ENCODE results near the gene MDM4.

Gene MDM4

DNA sequence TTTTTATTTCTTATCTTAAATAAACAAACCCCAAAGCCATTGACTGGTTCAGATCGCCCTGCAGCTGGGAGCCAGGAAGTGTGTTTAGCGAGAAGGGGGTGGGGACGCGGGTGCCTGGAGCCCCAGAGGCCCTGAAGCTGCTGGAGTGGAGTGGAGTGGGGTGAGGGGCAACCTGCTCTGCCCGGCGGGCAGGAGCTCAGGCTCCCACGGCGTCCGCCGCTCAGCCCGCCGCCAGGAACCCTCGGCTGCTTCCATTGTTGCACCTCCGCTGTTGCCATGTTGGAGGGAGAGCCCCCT, 22.3 kb upstream of the MDM4 start:
- peak overlapping the region; percentile 90 for H3K9ac ChIP-seq (ENCODE audit: low read depth, low read length)
- H3K27me3 ChIP-seq (ENCODE audit: control insufficient read depth, insufficient read depth, low read length), result no peaks in the 10 kb centered on the region; the same call in 1 of the 2 replicates
- peaks cover 13% of the 10 kb centered on the region for H3K4me1 ChIP-seq (ENCODE audit: control insufficient read depth, insufficient read depth, low read length)
- H3K9me3 ChIP-seq (ENCODE audit: control insufficient read depth, insufficient read depth, low read length), result no peaks in the 10 kb centered on the region
- peak overlapping the region; percentile 83 for H3K4me3 ChIP-seq (ENCODE audit: low read depth, low read length)
- H3K36me3 ChIP-seq (ENCODE audit: control insufficient read depth, insufficient read depth, low read length), result no peaks in the 10 kb centered on the region
- peak overlapping the region; percentile 72 for H3K27ac ChIP-seq (ENCODE audit: low read depth, low read length)

DNA sequence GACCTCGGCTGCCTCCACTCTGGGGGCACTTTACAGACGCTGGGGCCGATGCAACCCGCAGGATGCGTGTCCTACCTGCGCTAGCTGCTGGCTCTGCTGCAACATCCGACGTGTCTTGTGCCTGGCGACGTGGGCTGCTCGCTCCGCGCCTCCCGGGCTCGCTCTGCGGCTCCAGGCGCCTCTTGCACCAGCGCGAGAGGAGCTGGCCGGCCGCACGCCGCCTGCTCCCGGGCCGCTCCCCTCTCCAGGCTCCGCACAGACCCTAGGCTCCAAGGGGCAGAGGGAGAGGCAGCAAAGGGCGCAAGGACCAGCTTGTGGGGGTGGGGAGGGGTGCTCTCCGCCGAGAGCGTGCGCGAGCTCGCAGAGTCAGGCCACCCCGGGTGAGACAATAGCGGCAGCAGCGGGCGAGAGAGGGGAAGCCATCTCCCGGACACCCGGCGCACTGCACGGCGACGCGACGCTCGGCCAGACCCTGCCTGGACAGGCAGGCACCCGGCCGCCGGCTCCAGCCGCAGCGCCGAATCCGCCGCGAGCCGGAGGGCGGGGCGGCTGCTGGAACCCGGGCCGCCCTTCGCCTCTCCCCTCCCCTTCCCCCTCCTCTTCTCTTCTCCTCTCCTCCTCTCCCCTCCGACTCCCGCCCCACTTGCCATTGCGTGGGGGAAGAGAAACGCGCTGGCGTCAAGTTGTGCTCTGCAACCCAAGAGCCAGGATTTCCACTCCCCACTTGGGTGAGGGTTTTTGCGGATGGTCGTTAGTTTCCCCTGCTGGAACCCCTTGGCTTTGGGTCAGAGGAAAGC, 21.7 kb upstream of the MDM4 start, which contains the start of gene PIK3C2B:
PIK3C2B (minus strand) TSS at position 525 of the 797 bp plus-strand sequence. CDS start 25,003 bp downstream, outside the sequence.
- no peaks in the 10 kb centered on the region for H3K36me3 ChIP-seq (ENCODE audit: control insufficient read depth, insufficient read depth, low read length)
- peak within 1 kb of the TSS; percentile 90 for H3K9ac ChIP-seq (ENCODE audit: low read depth, low read length)
- peaks cover 13% of the 10 kb centered on the region for H3K4me1 ChIP-seq (ENCODE audit: control insufficient read depth, insufficient read depth, low read length)
- no peaks in the 10 kb centered on the region; the same call in 1 of the 2 replicates for H3K27me3 ChIP-seq (ENCODE audit: control insufficient read depth, insufficient read depth, low read length)
- H3K9me3 ChIP-seq (ENCODE audit: control insufficient read depth, insufficient read depth, low read length), result no peaks in the 10 kb centered on the region
- peak within 1 kb of the TSS; percentile 83 for H3K4me3 ChIP-seq (ENCODE audit: low read depth, low read length)
- H3K27ac ChIP-seq (ENCODE audit: low read depth, low read length), result peak within 1 kb of the TSS; percentile 72

DNA sequence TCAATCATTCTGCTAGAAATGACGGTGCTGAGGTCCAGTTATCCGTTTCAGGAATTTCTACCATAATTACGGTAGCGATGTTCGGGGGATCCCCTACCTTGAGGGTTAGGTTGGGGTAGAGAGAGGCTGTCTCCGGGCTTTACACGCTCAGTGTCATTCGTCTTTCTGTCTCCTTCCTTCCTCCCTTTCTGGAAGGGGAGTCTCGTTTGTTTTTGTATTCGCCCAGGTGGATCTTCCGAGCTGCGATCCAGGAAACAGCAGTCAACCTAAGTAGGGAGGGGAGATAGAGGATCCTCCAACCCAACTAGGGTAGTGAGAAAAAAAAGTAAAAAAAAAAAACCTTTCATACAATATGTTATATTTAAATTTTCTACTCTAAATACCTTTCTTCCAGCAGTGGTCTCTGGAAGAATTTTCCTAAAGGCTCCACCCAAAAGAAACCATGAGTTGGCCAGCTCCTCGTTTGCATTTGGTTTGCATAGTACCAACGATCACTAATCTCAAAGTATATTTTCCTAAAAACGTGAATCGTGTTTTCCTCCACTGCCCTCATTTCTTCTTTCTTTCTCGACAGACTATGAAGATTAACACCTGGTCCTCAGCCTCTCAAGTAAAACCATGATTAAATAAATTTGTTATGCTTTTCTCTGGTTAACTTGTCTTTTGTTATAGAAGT, 21.0 kb upstream of the MDM4 start:
- no peaks in the 10 kb centered on the region for H3K9me3 ChIP-seq (ENCODE audit: control insufficient read depth, insufficient read depth, low read length)
- peak overlapping the region; percentile 83 for H3K4me3 ChIP-seq (ENCODE audit: low read depth, low read length)
- H3K27me3 ChIP-seq (ENCODE audit: control insufficient read depth, insufficient read depth, low read length), result no peaks in the 10 kb centered on the region; the same call in 1 of the 2 replicates
- H3K9ac ChIP-seq (ENCODE audit: low read depth, low read length), result peak overlapping the region; percentile 35
- H3K36me3 ChIP-seq (ENCODE audit: control insufficient read depth, insufficient read depth, low read length), result no peaks in the 10 kb centered on the region
- H3K27ac ChIP-seq (ENCODE audit: low read depth, low read length), result no peak overlapping the region
- peaks cover 13% of the 10 kb centered on the region for H3K4me1 ChIP-seq (ENCODE audit: control insufficient read depth, insufficient read depth, low read length)

DNA sequence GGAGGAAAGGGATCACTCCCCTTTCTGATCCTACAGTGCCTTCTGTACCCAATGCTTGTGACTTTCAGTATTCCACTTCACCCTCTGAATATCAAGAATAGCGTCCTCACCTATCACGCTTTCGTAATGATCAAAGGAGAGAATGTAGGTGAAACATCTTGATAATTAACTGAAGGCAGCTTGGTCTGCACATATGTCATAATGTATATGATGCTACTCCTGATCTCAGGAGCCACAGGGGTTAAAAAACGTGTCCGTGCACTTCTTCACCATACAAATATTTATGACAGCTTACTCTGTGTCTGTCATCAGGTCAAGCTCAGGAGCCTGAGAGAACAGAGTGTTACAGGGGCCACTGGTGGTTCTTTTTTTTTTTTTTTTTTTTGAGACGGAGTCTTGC, 20.4 kb upstream of the MDM4 start:
- Histone ChIP-seq H3K9me3 (ENCODE audit: control insufficient read depth, insufficient read depth, low read length) (no peaks in the 10 kb centered on the region), H3K27ac (ENCODE audit: low read depth, low read length) (no peak overlapping the region), H3K4me1 (ENCODE audit: control insufficient read depth, insufficient read depth, low read length) (peaks cover 13% of the 10 kb centered on the region), H3K4me3 (ENCODE audit: low read depth, low read length) (peak overlapping the region; percentile 83; the same call in 1 of the 2 replicates), H3K36me3 (ENCODE audit: control insufficient read depth, insufficient read depth, low read length) (no peaks in the 10 kb centered on the region), H3K27me3 (ENCODE audit: control insufficient read depth, insufficient read depth, low read length) (no peaks in the 10 kb centered on the region; the same call in 1 of the 2 replicates), H3K9ac (ENCODE audit: low read depth, low read length) (no peak overlapping the region)

DNA sequence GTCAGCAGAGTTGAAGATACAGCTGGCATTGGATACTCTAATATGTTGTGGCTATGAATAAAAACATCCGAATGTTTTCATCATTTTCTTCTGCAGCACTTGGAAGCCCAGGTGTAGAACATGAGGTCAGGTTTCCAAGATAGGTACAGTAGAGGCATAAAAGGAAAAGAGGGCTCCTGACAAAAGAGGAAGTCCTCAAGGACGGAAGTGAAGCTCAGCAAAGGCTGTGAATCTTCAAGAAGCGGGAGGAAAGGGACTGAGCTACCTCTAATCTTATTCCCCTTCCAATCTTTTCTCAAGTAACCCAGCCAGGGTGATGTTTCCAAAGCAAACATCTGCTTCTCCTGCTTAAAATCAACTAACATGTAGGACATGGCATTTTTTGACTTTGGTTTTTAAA, 17.2 kb upstream of the MDM4 start:
- Histone ChIP-seq H3K27ac (ENCODE audit: low read depth, low read length) (no peak overlapping the region), H3K27me3 (ENCODE audit: control insufficient read depth, insufficient read depth, low read length) (no peaks in the 10 kb centered on the region; the same call in 1 of the 2 replicates), H3K9ac (ENCODE audit: low read depth, low read length) (no peak overlapping the region), H3K4me3 (ENCODE audit: low read depth, low read length) (no peak overlapping the region), H3K9me3 (ENCODE audit: control insufficient read depth, insufficient read depth, low read length) (no peaks in the 10 kb centered on the region), H3K4me1 (ENCODE audit: control insufficient read depth, insufficient read depth, low read length) (peaks cover 8% of the 10 kb centered on the region), H3K36me3 (ENCODE audit: control insufficient read depth, insufficient read depth, low read length) (no peaks in the 10 kb centered on the region)

DNA sequence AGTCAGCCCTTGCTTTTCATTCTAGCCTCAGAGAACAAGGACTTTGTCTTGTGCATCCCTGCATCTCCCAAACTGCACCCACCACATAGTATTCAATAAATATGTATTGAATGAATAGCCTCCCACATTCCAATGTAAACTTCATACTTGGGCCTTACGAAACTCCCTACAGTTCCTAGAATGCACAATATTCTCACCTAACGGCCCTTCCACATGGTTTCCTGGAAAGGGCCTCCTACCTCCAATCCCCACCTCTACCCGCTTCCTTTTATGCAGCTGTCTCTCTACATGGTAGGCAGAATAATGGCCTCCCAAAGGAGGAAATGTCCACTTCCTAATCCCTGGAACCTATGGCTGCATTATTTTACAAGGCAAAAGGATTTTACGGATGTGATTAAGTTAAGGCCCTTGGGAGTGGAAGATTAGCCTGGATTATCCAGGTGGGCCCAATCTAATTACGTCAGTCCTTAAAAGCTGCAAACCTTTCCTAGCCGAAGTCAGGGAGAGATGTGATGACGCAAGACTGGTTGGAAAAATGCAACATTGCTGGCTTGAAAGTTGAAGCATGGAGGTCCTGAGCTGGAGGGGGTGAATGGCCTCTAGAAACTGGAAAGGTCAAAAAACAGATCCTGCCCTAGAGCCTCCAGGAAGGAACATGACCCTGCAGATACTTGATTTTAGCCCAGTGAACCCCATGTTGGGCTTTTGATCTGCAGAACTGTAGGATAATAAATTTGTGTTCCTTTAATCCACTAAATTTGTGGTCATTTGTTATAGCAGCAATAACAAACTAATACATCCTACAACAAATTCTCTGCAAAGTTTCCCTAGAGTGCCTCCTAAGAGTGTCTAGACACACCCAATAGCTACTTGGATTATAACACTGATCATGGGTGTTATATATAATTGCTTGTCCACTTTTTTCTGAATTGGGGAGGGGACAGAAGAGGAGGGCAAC, 16.4 kb upstream of the MDM4 start:
- Histone ChIP-seq H3K9me3 (ENCODE audit: control insufficient read depth, insufficient read depth, low read length) (no peaks in the 10 kb centered on the region), H3K27me3 (ENCODE audit: control insufficient read depth, insufficient read depth, low read length) (no peaks in the 10 kb centered on the region; the same call in 1 of the 2 replicates), H3K4me3 (ENCODE audit: low read depth, low read length) (no peak overlapping the region), H3K36me3 (ENCODE audit: control insufficient read depth, insufficient read depth, low read length) (no peaks in the 10 kb centered on the region), H3K27ac (ENCODE audit: low read depth, low read length) (no peak overlapping the region), H3K9ac (ENCODE audit: low read depth, low read length) (no peak overlapping the region), H3K4me1 (ENCODE audit: control insufficient read depth, insufficient read depth, low read length) (peaks cover 8% of the 10 kb centered on the region)

DNA sequence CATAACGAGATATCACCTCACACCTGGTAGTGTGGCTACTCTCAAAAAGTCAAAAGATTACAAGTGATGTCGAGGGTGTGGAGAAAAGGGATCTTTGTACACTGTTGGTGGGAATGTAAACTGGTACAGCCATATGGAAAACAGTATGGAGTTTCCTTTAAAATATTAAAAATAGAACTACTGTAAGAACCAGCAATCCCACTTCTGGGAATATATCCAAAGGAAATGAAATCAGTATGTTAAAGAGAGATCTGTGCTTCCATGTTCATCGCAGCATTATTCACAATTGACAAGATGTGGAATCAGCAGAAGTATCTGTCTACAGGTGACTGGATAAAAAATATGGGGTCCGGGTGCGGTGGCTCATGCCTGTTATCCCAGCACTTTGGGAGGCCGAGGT, 14.0 kb upstream of the MDM4 start:
- no peaks in the 10 kb centered on the region for H3K9me3 ChIP-seq (ENCODE audit: control insufficient read depth, insufficient read depth, low read length)

DNA sequence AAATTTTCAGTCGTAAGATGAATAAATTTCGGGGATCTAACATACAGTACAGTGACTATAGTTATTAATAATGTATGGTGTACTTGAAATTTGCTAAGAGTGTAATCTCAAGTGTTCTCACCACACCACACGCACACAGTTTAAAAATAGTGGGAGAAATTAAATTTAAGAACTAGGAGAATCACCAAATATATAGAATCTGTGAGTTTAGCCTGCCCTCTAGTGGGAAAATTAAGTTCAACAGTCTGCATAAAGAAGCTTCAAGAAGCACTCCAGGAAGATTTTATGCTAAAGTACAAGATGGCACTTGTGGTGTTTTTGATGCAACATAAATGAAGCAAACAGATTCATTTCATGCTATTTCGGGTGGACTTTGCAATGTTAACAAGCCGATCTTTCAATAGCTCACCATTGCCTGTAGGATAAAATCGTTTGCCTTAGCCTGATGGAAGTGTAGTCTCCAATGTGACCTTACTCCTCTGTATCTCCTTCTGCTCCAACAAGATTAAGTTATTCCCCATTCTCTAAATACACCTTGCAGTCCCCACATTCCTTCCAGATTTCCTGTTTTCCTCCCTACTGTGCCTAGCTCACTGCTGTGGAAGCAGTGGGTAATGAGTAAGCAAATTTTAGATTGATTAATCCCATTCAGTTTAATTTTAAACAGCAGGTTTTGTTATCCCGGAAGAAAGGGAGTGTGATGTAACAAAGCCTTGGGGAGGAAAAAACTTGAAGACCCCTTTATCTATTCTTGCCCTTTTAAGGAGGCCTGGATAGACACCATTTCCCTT, 12.9 kb upstream of the MDM4 start:
- Histone ChIP-seq H3K9ac (ENCODE audit: low read depth, low read length) (no peak overlapping the region), H3K4me3 (ENCODE audit: low read depth, low read length) (no peak overlapping the region), H3K4me1 (ENCODE audit: control insufficient read depth, insufficient read depth, low read length) (peaks cover 4% of the 10 kb centered on the region; the same call in 1 of the 2 replicates), H3K27ac (ENCODE audit: low read depth, low read length) (no peak overlapping the region), H3K27me3 (ENCODE audit: control insufficient read depth, insufficient read depth, low read length) (no peaks in the 10 kb centered on the region), H3K9me3 (ENCODE audit: control insufficient read depth, insufficient read depth, low read length) (no peaks in the 10 kb centered on the region), H3K36me3 (ENCODE audit: control insufficient read depth, insufficient read depth, low read length) (no peaks in the 10 kb centered on the region)

More for the DNA sequence above, 14.0 kb upstream of the MDM4 start:
- Histone ChIP-seq H3K27me3 (ENCODE audit: control insufficient read depth, insufficient read depth, low read length) (no peaks in the 10 kb centered on the region), H3K4me3 (ENCODE audit: low read depth, low read length) (no peak overlapping the region), H3K27ac (ENCODE audit: low read depth, low read length) (no peak overlapping the region), H3K9ac (ENCODE audit: low read depth, low read length) (no peak overlapping the region), H3K4me1 (ENCODE audit: control insufficient read depth, insufficient read depth, low read length) (peaks cover 4% of the 10 kb centered on the region; the same call in 1 of the 2 replicates), H3K36me3 (ENCODE audit: control insufficient read depth, insufficient read depth, low read length) (no peaks in the 10 kb centered on the region)

DNA sequence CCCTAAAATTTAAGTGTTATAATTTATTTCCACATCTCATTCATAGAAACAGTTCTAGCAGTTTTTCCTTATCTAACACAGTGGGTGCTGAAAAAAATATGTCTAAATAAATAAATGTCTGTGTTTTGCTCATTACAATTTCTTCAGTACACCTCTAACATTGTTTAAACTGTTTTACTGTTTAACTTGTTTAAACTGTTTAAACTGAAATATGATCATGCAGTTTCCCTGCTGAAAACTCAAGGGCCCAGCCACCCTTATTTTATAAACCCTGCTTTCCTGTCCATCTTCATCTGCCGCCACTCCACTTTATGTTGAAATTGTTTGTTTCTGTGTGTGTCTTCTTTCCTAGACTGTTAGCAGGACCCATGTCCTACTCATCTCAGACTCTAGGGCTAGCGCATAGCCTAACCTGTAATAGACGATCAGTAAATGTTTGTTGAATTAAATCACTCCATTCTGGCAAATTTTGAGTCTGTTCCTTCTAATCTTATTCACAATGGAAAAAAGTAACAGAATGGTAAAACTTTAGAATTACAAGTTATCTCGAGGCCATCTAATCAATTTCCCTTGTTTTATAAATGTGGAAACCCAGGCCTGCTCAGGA, 12.2 kb upstream of the MDM4 start:
- peaks cover 4% of the 10 kb centered on the region; the same call in 1 of the 2 replicates for H3K4me1 ChIP-seq (ENCODE audit: control insufficient read depth, insufficient read depth, low read length)

More for the DNA sequence above, 12.2 kb upstream of the MDM4 start:
- Histone ChIP-seq H3K36me3 (ENCODE audit: control insufficient read depth, insufficient read depth, low read length) (no peaks in the 10 kb centered on the region), H3K27me3 (ENCODE audit: control insufficient read depth, insufficient read depth, low read length) (no peaks in the 10 kb centered on the region), H3K9me3 (ENCODE audit: control insufficient read depth, insufficient read depth, low read length) (no peaks in the 10 kb centered on the region), H3K27ac (ENCODE audit: low read depth, low read length) (no peak overlapping the region), H3K4me3 (ENCODE audit: low read depth, low read length) (no peak overlapping the region), H3K9ac (ENCODE audit: low read depth, low read length) (no peak overlapping the region)

Data from HUES48 (cell line).